ENCODE measurements around the gene IL26.

GRCh38 chr12:68175557-68176061 is 50.0 kb downstream of the IL26 start:
- TF ChIP-seq, protein P1, sequence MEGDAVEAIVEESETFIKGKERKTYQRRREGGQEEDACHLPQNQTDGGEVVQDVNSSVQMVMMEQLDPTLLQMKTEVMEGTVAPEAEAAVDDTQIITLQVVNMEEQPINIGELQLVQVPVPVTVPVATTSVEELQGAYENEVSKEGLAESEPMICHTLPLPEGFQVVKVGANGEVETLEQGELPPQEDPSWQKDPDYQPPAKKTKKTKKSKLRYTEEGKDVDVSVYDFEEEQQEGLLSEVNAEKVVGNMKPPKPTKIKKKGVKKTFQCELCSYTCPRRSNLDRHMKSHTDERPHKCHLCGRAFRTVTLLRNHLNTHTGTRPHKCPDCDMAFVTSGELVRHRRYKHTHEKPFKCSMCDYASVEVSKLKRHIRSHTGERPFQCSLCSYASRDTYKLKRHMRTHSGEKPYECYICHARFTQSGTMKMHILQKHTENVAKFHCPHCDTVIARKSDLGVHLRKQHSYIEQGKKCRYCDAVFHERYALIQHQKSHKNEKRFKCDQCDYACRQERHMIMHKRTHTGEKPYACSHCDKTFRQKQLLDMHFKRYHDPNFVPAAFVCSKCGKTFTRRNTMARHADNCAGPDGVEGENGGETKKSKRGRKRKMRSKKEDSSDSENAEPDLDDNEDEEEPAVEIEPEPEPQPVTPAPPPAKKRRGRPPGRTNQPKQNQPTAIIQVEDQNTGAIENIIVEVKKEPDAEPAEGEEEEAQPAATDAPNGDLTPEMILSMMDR (IDR thresholded peaks at IDR 0.05; ENCODE audit: poor library complexity) = no peak
- TF ChIP-seq EZH2phosphoT487 (IDR thresholded peaks at IDR 0.05; ENCODE audit: low read depth, severe bottlenecking, unreplicated experiment) (no peak), EZH2 (IDR thresholded peaks at IDR 0.05; ENCODE audit: borderline replicate concordance) (no peak)

Data from hepatocyte (in vitro differentiated cells).